Subcutaneous abdominal adipose tissue (tissue), 5 donors: ENCODE measurements around the gene CCDC188.

Experiments
- H3K27ac ChIP-seq: one replicate; pipeline ENCODE4 v1.7.0; 2013; ENCODE audit warnings: low read depth, mild to moderate bottlenecking, inconsistent platforms, low read length, moderate library complexity
- H3K27me3 ChIP-seq, 5 donors: one replicate each; pipeline ENCODE4 v1.7.0; 2013; ENCODE audit warnings: low read length in 5 of 5, inconsistent platforms in 1 of 5; ENCODE audit not compliant: control insufficient read depth in 5 of 5, insufficient read depth in 4 of 5
- H3K36me3 ChIP-seq, 5 donors: one replicate each; pipeline ENCODE4 v1.7.0; 2013; ENCODE audit warnings: low read length in 5 of 5; ENCODE audit not compliant: control insufficient read depth in 5 of 5, insufficient read depth in 5 of 5
- H3K4me1 ChIP-seq, 5 donors: one replicate each; pipeline ENCODE4 v1.7.0; 2013; ENCODE audit warnings: low read length in 5 of 5, mild to moderate bottlenecking in 3 of 5, moderate library complexity in 1 of 5; ENCODE audit not compliant: control insufficient read depth in 5 of 5, insufficient read depth in 5 of 5
- H3K4me3 ChIP-seq, 5 donors: one replicate each; pipeline ENCODE4 v1.7.0; 2013; ENCODE audit warnings: low read length in 5 of 5, low read depth in 1 of 5
- H3K9ac ChIP-seq, 5 donors: one replicate each; pipeline ENCODE4 v1.7.0; 2013; ENCODE audit warnings: low read length in 5 of 5, mild to moderate bottlenecking in 4 of 5, moderate library complexity in 3 of 5
- H3K9me3 ChIP-seq, 5 donors: one replicate each; pipeline ENCODE4 v1.7.0; 2013; ENCODE audit warnings: low read length in 5 of 5; ENCODE audit not compliant: control insufficient read depth in 5 of 5
- donor health status: healthy.
- donor health status: healthy.
- donor health status: healthy.
- donor health status: healthy.
- donor health status: healthy.

CCDC188 gene

DNA sequence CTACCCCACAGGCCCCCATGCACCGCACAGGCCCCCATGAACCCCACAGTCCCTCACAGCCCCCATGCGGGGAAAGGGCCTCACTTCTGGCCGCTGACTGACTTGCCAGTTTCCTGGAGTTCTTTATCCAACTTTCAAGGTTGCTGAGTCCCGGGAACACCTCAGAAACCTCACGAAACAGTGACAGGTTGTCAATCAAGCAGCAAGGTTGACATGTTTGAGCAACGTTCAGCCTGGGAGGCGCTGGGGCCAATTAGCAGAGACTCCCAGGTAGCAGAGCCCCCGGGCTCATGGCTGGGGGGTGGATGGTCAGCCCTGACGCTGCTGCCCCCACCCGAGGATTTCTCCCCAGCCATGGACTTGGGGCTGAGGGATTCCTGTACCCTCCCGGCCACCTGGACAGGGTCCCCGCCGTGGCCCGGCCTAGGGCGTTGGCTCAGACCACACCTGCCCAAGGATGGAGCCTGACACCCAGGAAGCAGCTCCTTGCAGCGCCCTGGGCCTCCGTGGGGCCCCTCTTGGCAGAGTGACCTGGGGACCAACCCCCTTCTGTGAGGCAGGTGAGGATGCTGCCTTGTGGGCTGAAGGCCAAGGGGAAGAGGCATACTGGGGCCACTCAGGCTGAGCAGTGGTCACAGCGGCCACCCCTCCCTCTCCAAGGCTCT lies 33.8 kb upstream of the CCDC188 start:
- Histone ChIP-seq H3K27me3 (peaks cover 7 to 18% (median 8%) of the 10 kb centered on the region in 5 donors), H3K4me1 (no peaks in the 10 kb centered on the region), H3K27ac (no peak overlapping the region), H3K36me3 (no peaks in the 10 kb centered on the region), H3K9me3 (no peaks in the 10 kb centered on the region), H3K9ac (no peak overlapping the region), H3K4me3 (no peak overlapping the region)

DNA sequence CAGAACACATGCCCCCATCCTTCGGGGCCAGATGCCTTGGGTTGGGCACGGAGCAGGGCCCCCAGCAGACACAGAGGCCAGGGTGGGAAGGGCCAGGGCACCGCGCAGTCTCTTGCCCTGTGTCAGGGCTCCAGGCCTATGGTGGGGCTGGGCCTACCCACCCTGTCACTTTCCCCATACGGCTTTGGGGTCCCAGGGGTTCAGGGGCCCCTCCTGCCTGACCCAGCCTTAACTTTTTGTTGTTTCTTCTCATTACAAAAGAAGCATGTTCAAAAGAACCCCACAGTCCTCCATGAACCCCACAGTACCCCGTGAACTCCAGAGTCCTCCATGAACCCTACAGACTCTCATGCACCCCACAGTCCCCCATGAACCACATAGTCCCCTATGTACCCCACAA lies 33.0 kb upstream of the CCDC188 start:
- Histone ChIP-seq H3K9ac (no peak overlapping the region), H3K4me3 (no peak overlapping the region), H3K4me1 (no peaks in the 10 kb centered on the region), H3K9me3 (no peaks in the 10 kb centered on the region), H3K27me3 (peaks cover 7 to 18% (median 8%) of the 10 kb centered on the region in 5 donors), H3K27ac (no peak overlapping the region), H3K36me3 (no peaks in the 10 kb centered on the region)

DNA sequence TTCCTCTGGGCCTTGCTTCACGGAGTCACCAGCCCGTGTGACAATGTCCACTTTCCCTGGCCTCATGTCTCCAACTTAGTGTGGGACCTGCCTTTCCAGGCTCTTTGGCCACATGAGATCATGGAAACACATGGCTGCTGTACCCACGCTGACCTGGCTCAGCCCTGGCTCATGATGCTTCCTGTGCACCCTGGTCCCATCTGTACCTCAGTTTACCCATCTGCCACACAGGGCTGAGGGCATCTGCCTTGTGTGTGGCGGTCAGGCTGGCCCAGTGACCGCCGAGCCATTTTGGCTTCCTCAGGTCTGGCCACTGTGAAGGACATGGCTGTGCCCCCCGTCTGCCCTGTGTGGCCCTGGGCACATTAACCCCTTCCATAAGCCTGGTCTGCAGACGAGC lies 32.2 kb upstream of the CCDC188 start:
- Histone ChIP-seq H3K9ac (no peak overlapping the region), H3K27me3 (peaks cover 7 to 18% (median 10%) of the 10 kb centered on the region in 5 donors), H3K4me3 (no peak overlapping the region), H3K27ac (no peak overlapping the region), H3K4me1 (no peaks in the 10 kb centered on the region), H3K9me3 (no peaks in the 10 kb centered on the region), H3K36me3 (no peaks in the 10 kb centered on the region)

DNA sequence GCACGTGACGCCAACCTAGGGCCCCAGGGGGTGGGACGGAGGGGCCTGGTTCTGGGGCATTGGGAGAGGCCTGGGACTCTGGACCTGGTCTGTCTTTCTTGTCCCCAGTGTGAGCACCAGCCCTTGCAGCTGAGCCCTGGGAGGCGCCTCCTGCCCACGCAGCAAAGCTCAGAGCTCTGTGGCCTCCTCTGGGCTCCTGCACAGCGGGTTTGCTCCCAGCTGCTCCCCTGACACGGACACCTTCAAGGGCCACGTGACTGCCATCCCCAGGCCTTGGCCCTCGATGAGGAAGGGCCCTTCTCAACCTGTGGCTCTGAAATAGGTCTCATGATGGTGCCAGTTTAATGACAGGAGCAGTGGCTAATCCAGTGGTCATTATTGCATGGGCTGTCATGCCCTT lies 31.5 kb upstream of the CCDC188 start:
- Histone ChIP-seq H3K4me3 (no peak overlapping the region), H3K27ac (no peak overlapping the region), H3K4me1 (no peaks in the 10 kb centered on the region), H3K36me3 (no peaks in the 10 kb centered on the region), H3K27me3 (peaks cover 7 to 21% (median 14%) of the 10 kb centered on the region in 5 donors), H3K9me3 (no peaks in the 10 kb centered on the region), H3K9ac (no peak overlapping the region)

DNA sequence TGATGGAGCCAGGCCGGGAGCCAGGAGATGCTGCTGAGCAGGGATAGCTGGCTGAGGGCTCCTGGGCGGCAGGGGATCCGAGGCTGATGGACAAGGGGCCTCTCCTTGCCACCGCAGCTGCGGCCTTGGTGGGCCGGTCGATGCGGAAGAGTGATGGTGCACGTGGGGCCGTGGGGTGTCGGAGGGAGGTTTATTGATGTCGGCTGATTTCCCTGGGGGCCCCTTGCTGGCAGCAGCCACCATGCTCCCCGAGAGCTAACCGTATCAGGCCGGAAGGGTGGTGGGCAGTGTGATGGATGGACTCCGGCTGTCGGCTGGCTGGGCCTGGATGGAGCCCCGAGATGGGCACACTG lies 31.0 kb upstream of the CCDC188 start:
- Histone ChIP-seq H3K4me1 (no peaks in the 10 kb centered on the region), H3K4me3 (no peak overlapping the region), H3K9ac (no peak overlapping the region), H3K27me3 (peaks cover 7 to 21% (median 10%) of the 10 kb centered on the region in 5 donors), H3K36me3 (no peaks in the 10 kb centered on the region), H3K9me3 (no peaks in the 10 kb centered on the region), H3K27ac (no peak overlapping the region)

DNA sequence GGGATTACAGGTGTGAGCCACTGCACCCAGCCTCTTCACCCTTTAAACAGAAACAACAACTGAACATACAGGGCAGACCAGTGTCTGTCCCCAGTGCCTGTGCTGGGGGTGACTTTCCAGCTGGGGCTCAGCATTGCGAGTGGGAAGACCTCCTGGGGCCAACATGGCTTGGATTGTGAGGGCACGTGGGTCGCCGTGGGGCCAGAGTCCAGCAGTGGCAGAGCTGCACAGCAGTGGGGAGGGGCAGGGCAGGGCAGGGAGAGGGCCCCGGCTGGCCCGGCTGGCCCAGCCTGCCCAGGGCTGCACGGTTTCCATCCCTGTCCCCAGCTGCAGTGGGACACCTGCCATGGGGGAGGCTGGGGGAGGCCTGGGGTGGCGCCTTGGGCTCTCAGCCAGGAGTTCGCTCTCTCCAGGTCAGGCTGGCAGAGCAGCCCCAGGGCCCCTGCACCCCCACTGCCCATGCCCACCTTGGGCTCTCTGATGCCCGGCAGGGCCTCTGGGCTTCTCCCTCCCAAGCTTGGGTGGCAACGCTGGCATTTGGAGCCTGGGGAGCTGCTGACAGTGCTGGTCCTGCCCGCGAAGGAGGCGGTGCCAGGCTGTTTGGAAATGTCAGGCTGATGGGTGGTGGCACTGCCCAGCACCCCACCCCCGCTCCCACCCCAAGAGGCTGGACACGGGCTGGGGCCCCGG lies 30.5 kb upstream of the CCDC188 start:
- Histone ChIP-seq H3K4me3 (no peak overlapping the region), H3K4me1 (no peaks in the 10 kb centered on the region), H3K27me3 (peaks cover 7 to 20% (median 11%) of the 10 kb centered on the region in 5 donors), H3K9ac (no peak overlapping the region), H3K9me3 (no peaks in the 10 kb centered on the region), H3K27ac (no peak overlapping the region), H3K36me3 (no peaks in the 10 kb centered on the region)

DNA sequence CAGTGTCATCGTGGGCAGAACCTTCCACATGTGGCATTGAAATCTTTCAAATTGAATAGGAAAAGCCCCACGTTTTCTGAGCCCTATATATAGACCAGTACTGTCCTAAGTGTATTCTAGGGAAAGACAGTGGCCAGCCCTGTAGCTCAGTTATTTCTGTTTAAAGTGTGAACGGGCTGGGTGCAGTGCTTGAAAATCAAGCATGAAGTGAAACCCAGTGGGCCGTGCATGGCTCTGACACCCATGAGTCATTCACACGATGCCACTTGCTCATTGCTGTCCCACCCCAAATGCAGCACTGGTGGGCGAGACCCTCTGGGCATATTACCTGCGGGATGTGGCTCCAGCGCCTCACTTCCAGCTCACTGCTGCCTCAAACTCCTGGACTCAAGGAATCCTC lies 29.8 kb upstream of the CCDC188 start:
- Histone ChIP-seq H3K4me1 (no peaks in the 10 kb centered on the region), H3K9me3 (no peaks in the 10 kb centered on the region), H3K27ac (no peak overlapping the region), H3K27me3 (peaks cover 4 to 16% (median 10%) of the 10 kb centered on the region in 5 donors), H3K36me3 (no peaks in the 10 kb centered on the region), H3K9ac (no peak overlapping the region), H3K4me3 (no peak overlapping the region)

DNA sequence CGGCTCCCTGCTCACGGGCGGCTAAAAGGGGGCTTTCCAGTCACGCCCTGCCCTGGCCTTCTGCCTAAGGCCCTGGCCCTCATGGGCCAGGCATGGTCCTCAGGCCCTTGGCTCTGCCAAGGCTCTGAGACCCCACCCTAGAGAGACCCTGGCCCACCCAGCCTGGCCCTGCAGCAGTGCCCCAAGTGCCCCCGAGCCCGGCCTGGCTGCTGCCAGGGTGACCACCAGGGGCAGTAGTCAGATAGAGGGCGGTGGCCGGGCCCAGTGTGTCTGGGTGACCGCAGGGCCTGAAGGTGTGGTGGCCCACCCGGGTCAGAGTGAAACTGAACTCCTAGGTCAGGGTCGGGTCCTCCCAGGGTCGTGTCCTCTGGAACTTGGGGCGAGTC lies 29.4 kb upstream of the CCDC188 start:
- H3K4me1 ChIP-seq, result no peaks in the 10 kb centered on the region
- H3K36me3 ChIP-seq, result no peaks in the 10 kb centered on the region
- H3K27me3 ChIP-seq, result peaks cover under 1 to 16% (median 10%) of the 10 kb centered on the region in 5 donors
- no peaks in the 10 kb centered on the region for H3K9me3 ChIP-seq
- H3K4me3 ChIP-seq, result no peak overlapping the region
- H3K27ac ChIP-seq, result no peak overlapping the region
- H3K9ac ChIP-seq, result no peak overlapping the region

DNA sequence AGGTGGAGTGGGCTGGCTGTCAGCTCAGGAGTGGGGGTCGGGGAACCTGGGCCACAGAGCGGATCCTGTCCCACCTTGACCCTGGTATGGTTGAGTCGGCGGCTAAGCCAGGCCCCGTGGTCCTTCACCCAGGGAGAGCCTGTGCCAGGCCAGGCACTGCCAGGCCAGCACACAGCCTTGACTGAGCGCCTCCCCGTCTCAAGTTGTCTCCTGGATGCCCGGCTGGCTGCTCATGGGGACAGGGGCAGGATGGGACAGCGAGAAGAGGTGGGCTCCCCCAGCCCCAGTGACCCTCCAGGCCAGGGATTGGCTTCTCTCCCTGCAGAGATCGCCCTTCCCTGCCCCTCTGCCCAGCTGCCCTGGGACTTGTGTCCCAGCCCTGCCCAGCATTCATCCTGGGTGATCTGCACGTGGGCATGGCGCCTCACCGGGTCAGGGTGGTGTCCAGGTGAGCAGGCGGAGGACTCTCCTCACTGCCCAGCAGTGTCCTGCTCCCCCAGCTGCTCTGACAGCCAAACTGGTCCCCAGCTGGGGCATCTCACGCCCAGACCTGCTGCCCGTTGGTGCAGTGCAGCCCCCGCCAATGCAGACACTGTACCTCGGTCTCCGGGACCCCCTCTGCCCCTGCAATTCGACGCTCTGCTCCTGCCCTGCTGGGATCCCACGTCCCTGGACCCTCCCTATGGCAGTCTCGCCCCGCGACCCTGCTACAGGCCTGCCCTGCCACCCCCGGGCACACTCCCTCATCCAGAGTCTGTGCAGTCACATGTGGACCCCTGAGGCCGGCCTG lies 28.8 kb upstream of the CCDC188 start:
- H3K4me1 ChIP-seq, result no peaks in the 10 kb centered on the region
- no peak overlapping the region for H3K27ac ChIP-seq
- H3K9me3 ChIP-seq, result no peaks in the 10 kb centered on the region
- no peak overlapping the region for H3K9ac ChIP-seq
- no peak overlapping the region for H3K4me3 ChIP-seq
- no peaks in the 10 kb centered on the region for H3K36me3 ChIP-seq
- peaks cover 0 to 13% (median 10%) of the 10 kb centered on the region in 5 donors for H3K27me3 ChIP-seq

DNA sequence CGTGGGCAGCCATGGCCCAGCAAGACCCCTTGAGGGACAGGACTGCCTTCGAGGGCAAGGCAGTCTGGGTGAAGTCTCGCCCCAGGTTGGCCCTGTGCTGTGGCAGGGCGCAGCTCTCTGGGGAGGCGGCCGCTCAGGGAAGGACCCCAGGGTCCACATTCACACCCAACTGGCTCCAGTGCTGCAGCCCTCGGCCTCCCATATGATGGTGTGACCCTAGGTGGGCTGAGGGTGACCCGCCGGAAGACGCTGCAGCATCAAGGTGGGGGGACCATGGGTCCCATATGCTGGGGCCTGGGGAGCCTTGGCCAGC lies 28.0 kb upstream of the CCDC188 start:
- no peak overlapping the region for H3K27ac ChIP-seq
- no peak overlapping the region for H3K4me3 ChIP-seq
- no peaks in the 10 kb centered on the region for H3K36me3 ChIP-seq
- H3K9me3 ChIP-seq, result no peaks in the 10 kb centered on the region
- peaks cover 4 to 17% (median 12%) of the 10 kb centered on the region in 5 donors for H3K27me3 ChIP-seq
- no peak overlapping the region for H3K9ac ChIP-seq
- H3K4me1 ChIP-seq, result no peaks in the 10 kb centered on the region
